GM12878 (cell line): Measurements from ENCODE around the gene SOX18. TPM values are rescaled to one million over a fixed set of nuclear protein-coding genes. Genes with fewer than 3 reads are reported as not detected.
A peak's percentile ranks its signal among the peaks of the same experiment; 100 is the strongest.

Experiments
- ATF7 ChIP-seq: fragments of 450-650 bp; IDR thresholded peaks from 2 replicates; pipeline ENCODE4 v1.6.1; 2016; ENCODE audit warnings: low read depth, mild to moderate bottlenecking
- BHLHE40 ChIP-seq, 2 experiments: fragments of 450-650 bp in 1 of 2; IDR thresholded peaks; 2 replicates each; pipeline ENCODE4 v1.6.1; 2011 to 2017; ENCODE audit warnings: low read depth in 2 of 2, borderline replicate concordance in 1 of 2, improper control_type of control experiment in 1 of 2, low read length in 1 of 2, mild to moderate bottlenecking in 1 of 2
- GATAD2B ChIP-seq: fragments of 450-650 bp; conservative IDR thresholded peaks from 2 replicates; pipeline ENCODE4 v1.6.1; 2017; ENCODE audit warnings: low read depth, mild to moderate bottlenecking, moderate library complexity
- IRF4 ChIP-seq: IDR thresholded peaks from 2 replicates; pipeline ENCODE4 v1.6.1; 2011; ENCODE audit warnings: low read depth, low read length
- NFYB ChIP-seq: IDR thresholded peaks from 2 replicates; pipeline ENCODE4 v1.6.1; 2011; ENCODE audit warnings: low read depth, mild to moderate bottlenecking, low read length, improper control_type of control experiment, moderate library complexity; ENCODE audit not compliant: insufficient read depth
- NR2C2 ChIP-seq: IDR thresholded peaks from 2 replicates; pipeline ENCODE4 v1.6.1; 2011; ENCODE audit warnings: borderline replicate concordance, low read depth; ENCODE audit not compliant: control insufficient read depth, insufficient read length
- PML ChIP-seq: IDR thresholded peaks from 2 replicates; pipeline ENCODE4 v1.6.1; 2012; ENCODE audit warnings: low read length, inconsistent platforms
- POLR2AphosphoS2 ChIP-seq: IDR thresholded peaks from 2 replicates; pipeline ENCODE4 v1.6.1; 2011; ENCODE audit warnings: low read depth, mild to moderate bottlenecking, low read length, improper control_type of control experiment, moderate library complexity
- STAT3 ChIP-seq: IDR thresholded peaks from 2 replicates; pipeline ENCODE4 v1.6.1; 2011; ENCODE audit warnings: low read depth, low read length, improper control_type of control experiment
- TAF1 ChIP-seq: IDR thresholded peaks from 2 replicates; pipeline ENCODE4 v1.6.1; 2011; ENCODE audit warnings: mild to moderate bottlenecking, low read depth, low read length, borderline replicate concordance
- TARDBP ChIP-seq: IDR thresholded peaks from 2 replicates; pipeline ENCODE4 v1.6.1; 2016; ENCODE audit warnings: borderline replicate concordance
- polyA plus RNA-seq, 11 experiments: library from polyadenylated mRNA; depleted of rRNA in 4 of 11; unstranded in 6 of 11; stranded (reverse) in 5 of 11; fragments of >200 nt; fragmentation: Nextera tagmentation in 4 of 11; fragmentation: Illumina TruSeq in 1 of 11; extraction: Ambion mirVana in 4 of 11; extraction: Trizol in 1 of 11; gene quantifications; 1 replicate in 1 of 11; 2 replicates in 10 of 11; pipeline versions ENCODE4 v1.2.1 to v1.2.3, GENCODE V29; 2011 to 2016; ENCODE audit warnings: inconsistent platforms in 2 of 11, missing spikeins in 2 of 11, low read depth in 1 of 11
- total RNA-seq, 4 experiments: library from RNA; depleted of rRNA in 3 of 4; stranded (reverse); fragments of >200 nt in 3 of 4; fragmentation: Illumina TruSeq in 1 of 4; extraction: Trizol in 1 of 4; gene quantifications; 2 replicates each; pipeline versions ENCODE4 v1.2.1 to v1.2.3, GENCODE V29; 2013 to 2021
- TF ChIP-seq, protein P1 (sequence below): fragments of 450-650 bp; IDR thresholded peaks from 2 replicates; pipeline ENCODE4 v1.6.1; 2017; ENCODE audit warnings: mild to moderate bottlenecking, moderate library complexity
- TF ChIP-seq, protein P2 (sequence below), 3 experiments: IDR thresholded peaks in 2 of 3; conservative IDR thresholded peaks in 1 of 3; 2 replicates each; pipeline ENCODE4 v1.5.1; 2011; ENCODE audit warnings: low read depth in 3 of 3, low read length in 3 of 3, mild to moderate bottlenecking in 3 of 3, control low read depth in 2 of 3, moderate library complexity in 2 of 3, inconsistent platforms in 1 of 3, mixed read lengths in 1 of 3; ENCODE audit not compliant: control insufficient read depth in 2 of 3, insufficient read depth in 1 of 3; ENCODE audit errors: extremely low read depth in 1 of 3
- TF ChIP-seq, protein P3 (sequence below): fragments of 450-650 bp; IDR thresholded peaks from 2 replicates; pipeline ENCODE4 v1.6.1; 2017; ENCODE audit warnings: low read depth, mild to moderate bottlenecking, moderate library complexity
- TF ChIP-seq, protein P4 (sequence below): fragments of 450-650 bp; IDR thresholded peaks from 2 replicates; pipeline ENCODE4 v1.6.1; 2016; ENCODE audit warnings: mild to moderate bottlenecking
- TF ChIP-seq, protein P5 (sequence below): fragments of 450-650 bp; conservative IDR thresholded peaks from 2 replicates; pipeline ENCODE4 v1.6.1; 2017; ENCODE audit warnings: mild to moderate bottlenecking, moderate library complexity

Gene SOX18
- total and polyA plus RNA-seq, 10 of the 15 experiments (the other 5 are each of a cell fraction or from before 2014, with no cell fraction given) = 0.05 to 5.6 (median 0.28) TPM; not detected in 3

DNA sequence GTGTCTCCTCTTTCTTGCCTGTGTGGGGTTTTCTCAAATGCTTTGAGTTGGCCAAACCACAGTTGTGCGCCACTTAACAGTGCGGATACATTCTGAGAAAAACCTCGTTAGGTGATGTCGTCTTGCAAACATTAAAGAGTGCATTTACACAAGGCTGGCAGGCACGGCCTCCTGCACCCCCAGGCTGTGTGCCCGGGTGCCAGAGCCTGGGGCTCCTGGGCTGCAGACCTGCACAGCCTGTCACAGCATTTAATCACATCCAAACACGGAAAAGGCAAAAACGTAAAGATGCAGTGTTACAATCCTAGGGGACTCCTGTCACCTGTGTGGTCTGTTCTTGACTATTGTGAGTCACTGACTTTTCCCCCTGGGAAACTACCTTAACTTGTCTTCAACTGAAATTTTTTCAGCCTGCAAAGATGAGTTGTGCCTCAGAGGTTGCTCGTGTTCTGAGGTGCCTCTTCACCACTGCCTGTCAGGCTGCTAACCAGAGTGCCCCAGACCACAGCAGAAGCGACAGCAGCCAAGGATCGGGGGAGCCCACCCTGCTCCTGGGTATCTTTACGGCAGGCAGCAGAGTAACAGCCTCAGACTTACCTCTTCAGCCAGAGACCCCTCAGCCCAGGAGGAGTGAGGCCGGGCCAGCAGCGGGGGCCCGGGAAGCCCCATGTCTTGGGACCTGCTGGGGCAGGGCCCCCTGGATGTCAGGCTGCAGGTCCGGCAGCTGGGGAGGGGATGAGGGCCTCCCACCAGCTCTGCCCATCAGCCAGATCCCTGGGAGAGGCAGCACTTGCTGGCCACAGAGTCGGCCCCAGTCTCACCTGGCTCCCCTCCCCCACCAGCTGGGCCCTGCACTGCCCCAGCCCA, 14.1 kb downstream of the SOX18 start (continued):
- TF ChIP-seq, protein P1, sequence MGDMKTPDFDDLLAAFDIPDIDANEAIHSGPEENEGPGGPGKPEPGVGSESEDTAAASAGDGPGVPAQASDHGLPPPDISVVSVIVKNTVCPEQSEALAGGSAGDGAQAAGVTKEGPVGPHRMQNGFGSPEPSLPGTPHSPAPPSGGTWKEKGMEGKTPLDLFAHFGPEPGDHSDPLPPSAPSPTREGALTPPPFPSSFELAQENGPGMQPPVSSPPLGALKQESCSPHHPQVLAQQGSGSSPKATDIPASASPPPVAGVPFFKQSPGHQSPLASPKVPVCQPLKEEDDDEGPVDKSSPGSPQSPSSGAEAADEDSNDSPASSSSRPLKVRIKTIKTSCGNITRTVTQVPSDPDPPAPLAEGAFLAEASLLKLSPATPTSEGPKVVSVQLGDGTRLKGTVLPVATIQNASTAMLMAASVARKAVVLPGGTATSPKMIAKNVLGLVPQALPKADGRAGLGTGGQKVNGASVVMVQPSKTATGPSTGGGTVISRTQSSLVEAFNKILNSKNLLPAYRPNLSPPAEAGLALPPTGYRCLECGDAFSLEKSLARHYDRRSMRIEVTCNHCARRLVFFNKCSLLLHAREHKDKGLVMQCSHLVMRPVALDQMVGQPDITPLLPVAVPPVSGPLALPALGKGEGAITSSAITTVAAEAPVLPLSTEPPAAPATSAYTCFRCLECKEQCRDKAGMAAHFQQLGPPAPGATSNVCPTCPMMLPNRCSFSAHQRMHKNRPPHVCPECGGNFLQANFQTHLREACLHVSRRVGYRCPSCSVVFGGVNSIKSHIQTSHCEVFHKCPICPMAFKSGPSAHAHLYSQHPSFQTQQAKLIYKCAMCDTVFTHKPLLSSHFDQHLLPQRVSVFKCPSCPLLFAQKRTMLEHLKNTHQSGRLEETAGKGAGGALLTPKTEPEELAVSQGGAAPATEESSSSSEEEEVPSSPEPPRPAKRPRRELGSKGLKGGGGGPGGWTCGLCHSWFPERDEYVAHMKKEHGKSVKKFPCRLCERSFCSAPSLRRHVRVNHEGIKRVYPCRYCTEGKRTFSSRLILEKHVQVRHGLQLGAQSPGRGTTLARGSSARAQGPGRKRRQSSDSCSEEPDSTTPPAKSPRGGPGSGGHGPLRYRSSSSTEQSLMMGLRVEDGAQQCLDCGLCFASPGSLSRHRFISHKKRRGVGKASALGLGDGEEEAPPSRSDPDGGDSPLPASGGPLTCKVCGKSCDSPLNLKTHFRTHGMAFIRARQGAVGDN = peak; percentile 38
- TF ChIP-seq STAT3 = no peak
- TF ChIP-seq, protein P2, sequence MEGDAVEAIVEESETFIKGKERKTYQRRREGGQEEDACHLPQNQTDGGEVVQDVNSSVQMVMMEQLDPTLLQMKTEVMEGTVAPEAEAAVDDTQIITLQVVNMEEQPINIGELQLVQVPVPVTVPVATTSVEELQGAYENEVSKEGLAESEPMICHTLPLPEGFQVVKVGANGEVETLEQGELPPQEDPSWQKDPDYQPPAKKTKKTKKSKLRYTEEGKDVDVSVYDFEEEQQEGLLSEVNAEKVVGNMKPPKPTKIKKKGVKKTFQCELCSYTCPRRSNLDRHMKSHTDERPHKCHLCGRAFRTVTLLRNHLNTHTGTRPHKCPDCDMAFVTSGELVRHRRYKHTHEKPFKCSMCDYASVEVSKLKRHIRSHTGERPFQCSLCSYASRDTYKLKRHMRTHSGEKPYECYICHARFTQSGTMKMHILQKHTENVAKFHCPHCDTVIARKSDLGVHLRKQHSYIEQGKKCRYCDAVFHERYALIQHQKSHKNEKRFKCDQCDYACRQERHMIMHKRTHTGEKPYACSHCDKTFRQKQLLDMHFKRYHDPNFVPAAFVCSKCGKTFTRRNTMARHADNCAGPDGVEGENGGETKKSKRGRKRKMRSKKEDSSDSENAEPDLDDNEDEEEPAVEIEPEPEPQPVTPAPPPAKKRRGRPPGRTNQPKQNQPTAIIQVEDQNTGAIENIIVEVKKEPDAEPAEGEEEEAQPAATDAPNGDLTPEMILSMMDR (IDR thresholded peaks at IDR 0.05 in 2 of 3, conservative IDR thresholded peaks at IDR 0.05 in 1 of 3; ENCODE audit: control insufficient read depth in 2 of 3, extremely low read depth in 1 of 3, insufficient read depth in 1 of 3, low read depth in 3 of 3, low read length in 3 of 3) = no peak
- TF ChIP-seq PML = no peak
- TF ChIP-seq IRF4 = no peak
- TF ChIP-seq, protein P3, sequence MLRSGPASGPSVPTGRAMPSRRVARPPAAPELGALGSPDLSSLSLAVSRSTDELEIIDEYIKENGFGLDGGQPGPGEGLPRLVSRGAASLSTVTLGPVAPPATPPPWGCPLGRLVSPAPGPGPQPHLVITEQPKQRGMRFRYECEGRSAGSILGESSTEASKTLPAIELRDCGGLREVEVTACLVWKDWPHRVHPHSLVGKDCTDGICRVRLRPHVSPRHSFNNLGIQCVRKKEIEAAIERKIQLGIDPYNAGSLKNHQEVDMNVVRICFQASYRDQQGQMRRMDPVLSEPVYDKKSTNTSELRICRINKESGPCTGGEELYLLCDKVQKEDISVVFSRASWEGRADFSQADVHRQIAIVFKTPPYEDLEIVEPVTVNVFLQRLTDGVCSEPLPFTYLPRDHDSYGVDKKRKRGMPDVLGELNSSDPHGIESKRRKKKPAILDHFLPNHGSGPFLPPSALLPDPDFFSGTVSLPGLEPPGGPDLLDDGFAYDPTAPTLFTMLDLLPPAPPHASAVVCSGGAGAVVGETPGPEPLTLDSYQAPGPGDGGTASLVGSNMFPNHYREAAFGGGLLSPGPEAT = peak; percentile 93
- TF ChIP-seq TAF1 = peak; percentile 55; the same call in 1 of the 2 replicates
- peak; percentile 66 for TF ChIP-seq ATF7
- TF ChIP-seq TARDBP = no peak
- peak; percentile 5 to 59; a peak in 3 of 4 replicates for TF ChIP-seq BHLHE40 (IDR thresholded peaks at IDR 0.05; ENCODE audit: borderline replicate concordance in 1 of 2, low read depth in 2 of 2, low read length in 1 of 2)
- TF ChIP-seq, protein P4, sequence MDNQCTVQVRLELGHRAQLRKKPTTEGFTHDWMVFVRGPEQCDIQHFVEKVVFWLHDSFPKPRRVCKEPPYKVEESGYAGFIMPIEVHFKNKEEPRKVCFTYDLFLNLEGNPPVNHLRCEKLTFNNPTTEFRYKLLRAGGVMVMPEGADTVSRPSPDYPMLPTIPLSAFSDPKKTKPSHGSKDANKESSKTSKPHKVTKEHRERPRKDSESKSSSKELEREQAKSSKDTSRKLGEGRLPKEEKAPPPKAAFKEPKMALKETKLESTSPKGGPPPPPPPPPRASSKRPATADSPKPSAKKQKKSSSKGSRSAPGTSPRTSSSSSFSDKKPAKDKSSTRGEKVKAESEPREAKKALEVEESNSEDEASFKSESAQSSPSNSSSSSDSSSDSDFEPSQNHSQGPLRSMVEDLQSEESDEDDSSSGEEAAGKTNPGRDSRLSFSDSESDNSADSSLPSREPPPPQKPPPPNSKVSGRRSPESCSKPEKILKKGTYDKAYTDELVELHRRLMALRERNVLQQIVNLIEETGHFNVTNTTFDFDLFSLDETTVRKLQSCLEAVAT = peak; percentile 72; the same call in 1 of the 2 replicates
- TF ChIP-seq GATAD2B = peak; percentile 65
- no peak for TF ChIP-seq NFYB
- TF ChIP-seq, protein P5, sequence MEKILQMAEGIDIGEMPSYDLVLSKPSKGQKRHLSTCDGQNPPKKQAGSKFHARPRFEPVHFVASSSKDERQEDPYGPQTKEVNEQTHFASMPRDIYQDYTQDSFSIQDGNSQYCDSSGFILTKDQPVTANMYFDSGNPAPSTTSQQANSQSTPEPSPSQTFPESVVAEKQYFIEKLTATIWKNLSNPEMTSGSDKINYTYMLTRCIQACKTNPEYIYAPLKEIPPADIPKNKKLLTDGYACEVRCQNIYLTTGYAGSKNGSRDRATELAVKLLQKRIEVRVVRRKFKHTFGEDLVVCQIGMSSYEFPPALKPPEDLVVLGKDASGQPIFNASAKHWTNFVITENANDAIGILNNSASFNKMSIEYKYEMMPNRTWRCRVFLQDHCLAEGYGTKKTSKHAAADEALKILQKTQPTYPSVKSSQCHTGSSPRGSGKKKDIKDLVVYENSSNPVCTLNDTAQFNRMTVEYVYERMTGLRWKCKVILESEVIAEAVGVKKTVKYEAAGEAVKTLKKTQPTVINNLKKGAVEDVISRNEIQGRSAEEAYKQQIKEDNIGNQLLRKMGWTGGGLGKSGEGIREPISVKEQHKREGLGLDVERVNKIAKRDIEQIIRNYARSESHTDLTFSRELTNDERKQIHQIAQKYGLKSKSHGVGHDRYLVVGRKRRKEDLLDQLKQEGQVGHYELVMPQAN = no peak
- peak; percentile 30; the same call in 1 of the 2 replicates for TF ChIP-seq POLR2AphosphoS2
- no peak for TF ChIP-seq NR2C2
